B cell (primary cell): ENCODE data around the gene COBLL1.

ENCODE experiments used
- EZH2 ChIP-seq: IDR thresholded peaks from 2 replicates; pipeline ENCODE4 v1.6.1; 2012; ENCODE audit warnings: borderline replicate concordance, low read depth, mild to moderate bottlenecking, moderate library complexity, low read length; ENCODE audit not compliant: insufficient read depth, poor library complexity, severe bottlenecking
- TF ChIP-seq, protein P1 (sequence below): fragments of 200-600 bp; IDR thresholded peaks from one replicate; pipeline ENCODE4 v1.8.0; 2022; ENCODE audit warnings: antibody characterized with exemption, mild to moderate bottlenecking

DNA sequence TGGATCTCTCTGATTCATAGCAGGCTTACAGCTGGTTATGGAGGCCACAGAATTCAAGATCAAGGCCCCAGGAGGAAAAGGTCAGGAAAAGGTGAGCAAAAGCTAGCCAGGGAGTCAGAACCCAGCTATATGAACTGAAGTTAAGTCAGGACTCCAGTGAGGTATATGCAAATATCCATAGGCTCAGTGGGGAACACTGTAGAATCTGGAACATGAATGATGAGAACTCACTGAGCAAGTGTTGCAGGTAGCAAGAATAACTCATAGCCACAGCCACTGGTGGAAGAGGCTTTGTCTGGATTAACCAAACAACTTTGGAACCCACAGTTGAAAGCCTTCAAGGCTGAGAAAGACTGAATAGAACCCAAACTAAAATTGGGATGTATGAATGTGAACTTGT is 24.7 kb downstream of the COBLL1 start:
- TF ChIP-seq, protein P1, sequence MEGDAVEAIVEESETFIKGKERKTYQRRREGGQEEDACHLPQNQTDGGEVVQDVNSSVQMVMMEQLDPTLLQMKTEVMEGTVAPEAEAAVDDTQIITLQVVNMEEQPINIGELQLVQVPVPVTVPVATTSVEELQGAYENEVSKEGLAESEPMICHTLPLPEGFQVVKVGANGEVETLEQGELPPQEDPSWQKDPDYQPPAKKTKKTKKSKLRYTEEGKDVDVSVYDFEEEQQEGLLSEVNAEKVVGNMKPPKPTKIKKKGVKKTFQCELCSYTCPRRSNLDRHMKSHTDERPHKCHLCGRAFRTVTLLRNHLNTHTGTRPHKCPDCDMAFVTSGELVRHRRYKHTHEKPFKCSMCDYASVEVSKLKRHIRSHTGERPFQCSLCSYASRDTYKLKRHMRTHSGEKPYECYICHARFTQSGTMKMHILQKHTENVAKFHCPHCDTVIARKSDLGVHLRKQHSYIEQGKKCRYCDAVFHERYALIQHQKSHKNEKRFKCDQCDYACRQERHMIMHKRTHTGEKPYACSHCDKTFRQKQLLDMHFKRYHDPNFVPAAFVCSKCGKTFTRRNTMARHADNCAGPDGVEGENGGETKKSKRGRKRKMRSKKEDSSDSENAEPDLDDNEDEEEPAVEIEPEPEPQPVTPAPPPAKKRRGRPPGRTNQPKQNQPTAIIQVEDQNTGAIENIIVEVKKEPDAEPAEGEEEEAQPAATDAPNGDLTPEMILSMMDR = no peak
- no peak for TF ChIP-seq EZH2
